CD4-positive, alpha-beta T cell treated with Interleukin-6 at 100 ng/mL for 8 hours (primary cell): Measurements from ENCODE around the gene SGMS1.
"Not testable (repeated sequence)": the region's sequence is repeated elsewhere in the genome, so short reads cannot be mapped to it uniquely, and the experiment has no call there.

Source experiments
- DNase-seq: peaks from one replicate; pipeline ENCODE4 v3.0.0-alpha.2; 2020; ENCODE audit warnings: mixed read lengths, low spot score

SGMS1 gene

DNA sequence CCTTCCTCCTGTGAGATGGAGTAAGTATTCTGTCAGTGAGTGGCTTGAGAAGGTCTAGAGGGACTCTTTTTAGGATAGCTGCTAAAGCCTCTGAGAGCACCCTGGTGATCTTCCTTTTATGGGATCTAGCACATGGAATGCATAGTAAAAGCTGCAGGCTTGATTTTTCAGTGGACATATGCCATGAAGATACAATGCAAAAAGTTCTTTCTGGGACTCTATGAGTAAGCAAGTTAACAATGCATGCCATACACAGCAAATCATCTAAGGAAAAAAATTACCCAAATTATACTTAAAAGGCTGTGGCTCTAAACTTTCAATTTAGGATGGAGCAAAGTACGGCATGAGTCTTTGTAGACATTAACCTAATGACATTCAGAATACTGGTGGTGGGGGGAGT lies 154.5 kb downstream of the SGMS1 start:
- no peak for DNase-seq

- DNase-seq: no peak
Observed at GRCh38 chr10:50467209-50467608, 156.5 kb downstream of the SGMS1 start.

- DNase-seq: no peak
Observed at GRCh38 chr10:50464004-50464409, 159.7 kb downstream of the SGMS1 start.

DNA sequence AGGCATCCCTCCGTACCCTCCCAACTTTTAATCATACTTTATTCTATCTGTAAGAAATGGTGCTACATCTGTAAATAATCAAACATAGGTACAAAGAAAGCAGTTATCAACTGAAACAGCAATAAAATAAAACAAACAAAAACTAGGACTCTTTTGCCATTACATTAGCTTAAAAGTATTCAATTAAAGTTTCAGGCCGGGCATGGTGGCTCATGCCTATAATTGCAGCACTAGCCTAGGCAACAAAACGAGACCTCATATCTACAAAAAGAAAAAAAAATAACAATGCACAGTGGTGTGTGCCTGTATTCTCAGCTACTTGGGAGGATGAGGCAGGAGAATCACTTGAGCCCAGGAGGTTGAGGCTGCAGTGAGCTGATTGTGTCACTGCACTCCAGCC lies 161.9 kb downstream of the SGMS1 start:
- DNase-seq: no peak

DNA sequence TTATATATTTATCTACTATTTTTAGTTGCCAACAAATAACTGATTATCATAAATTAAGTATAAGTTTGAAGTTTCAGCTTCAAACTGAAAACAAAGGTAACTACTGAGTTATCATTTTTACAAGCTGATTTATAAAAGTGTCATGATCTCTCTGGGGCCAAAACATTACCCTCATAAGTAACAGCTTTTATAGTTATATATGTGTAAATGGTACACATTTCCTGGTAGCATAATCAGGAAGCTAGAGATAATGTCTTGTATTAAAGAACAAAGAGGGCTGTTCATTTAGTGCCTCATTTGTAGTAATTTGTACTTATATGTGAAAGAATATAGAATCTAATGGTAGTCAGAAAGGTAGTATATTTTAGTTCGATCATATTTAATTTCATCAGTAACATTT lies 162.6 kb downstream of the SGMS1 start:
- DNase-seq: no peak

DNA sequence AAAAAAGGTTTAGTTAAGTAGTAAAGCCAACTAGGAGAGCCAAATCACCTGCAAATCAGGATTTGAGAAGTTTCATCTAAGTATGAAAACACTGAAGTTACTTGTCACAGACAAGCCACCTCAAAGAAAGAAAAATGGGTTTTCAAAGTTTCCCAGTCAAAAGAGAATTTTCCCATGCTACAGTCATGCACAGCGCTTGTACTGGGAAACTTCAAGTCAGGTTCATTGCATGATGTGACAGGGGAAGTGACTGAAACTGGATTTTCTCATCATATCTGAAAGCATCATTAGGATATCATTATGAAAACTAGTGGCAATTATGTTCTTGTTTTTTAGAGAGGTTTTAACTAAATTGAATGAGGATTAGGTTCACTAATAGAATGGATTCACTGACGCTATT lies 167.0 kb downstream of the SGMS1 start:
- DNase-seq: no peak

- DNase-seq: no peak
Observed at GRCh38 chr10:50453940-50454339, 169.8 kb downstream of the SGMS1 start.

DNA sequence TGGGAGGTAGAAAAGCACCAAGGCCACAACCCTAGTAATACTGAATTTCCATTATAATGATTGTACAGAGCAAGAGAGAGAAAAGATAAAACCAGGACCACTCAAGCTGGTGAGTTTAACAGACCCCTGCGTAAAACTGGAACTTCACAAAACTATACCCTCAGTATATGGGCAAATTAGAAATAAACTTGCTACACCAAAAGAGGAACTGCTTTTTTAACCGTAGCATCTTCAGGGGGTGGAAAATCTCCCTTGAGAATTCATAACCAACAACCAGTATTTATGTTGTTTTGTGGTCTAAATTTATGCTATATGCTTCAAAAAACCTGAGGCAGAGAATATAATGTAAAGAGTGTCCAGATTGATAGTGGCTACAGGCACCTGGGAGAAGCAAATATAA lies 171.2 kb downstream of the SGMS1 start:
- DNase-seq: no peak

DNA sequence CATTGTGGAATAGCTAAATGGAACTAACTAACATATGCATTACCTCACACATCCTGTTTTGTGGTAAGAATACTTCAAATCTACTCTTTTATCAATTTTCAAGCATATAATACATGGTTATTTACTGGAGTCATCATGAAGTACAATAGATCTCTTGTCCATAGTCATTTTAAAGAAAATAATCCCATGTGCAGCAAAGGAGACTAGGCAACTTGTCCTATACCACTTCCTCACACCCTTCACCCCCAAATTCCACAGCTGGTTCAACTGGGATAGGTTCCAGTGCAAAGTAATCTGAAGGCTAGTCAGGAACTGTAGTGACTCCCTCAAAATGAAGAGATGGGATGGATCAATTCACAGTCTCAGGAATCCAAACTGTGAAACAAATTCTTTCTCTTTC lies 176.1 kb downstream of the SGMS1 start:
- DNase-seq: no peak

GRCh38 chr10:50445777-50446176 lies 178.0 kb downstream of the SGMS1 start:
- DNase-seq: not testable (repeated sequence)

- no peak for DNase-seq
Observed at GRCh38 chr10:50440489-50440888, 183.3 kb downstream of the SGMS1 start.

- no peak for DNase-seq
Observed at GRCh38 chr10:50439806-50440205, 183.9 kb downstream of the SGMS1 start.

- no peak for DNase-seq
Observed at GRCh38 chr10:50439187-50439586, 184.6 kb downstream of the SGMS1 start.

DNA sequence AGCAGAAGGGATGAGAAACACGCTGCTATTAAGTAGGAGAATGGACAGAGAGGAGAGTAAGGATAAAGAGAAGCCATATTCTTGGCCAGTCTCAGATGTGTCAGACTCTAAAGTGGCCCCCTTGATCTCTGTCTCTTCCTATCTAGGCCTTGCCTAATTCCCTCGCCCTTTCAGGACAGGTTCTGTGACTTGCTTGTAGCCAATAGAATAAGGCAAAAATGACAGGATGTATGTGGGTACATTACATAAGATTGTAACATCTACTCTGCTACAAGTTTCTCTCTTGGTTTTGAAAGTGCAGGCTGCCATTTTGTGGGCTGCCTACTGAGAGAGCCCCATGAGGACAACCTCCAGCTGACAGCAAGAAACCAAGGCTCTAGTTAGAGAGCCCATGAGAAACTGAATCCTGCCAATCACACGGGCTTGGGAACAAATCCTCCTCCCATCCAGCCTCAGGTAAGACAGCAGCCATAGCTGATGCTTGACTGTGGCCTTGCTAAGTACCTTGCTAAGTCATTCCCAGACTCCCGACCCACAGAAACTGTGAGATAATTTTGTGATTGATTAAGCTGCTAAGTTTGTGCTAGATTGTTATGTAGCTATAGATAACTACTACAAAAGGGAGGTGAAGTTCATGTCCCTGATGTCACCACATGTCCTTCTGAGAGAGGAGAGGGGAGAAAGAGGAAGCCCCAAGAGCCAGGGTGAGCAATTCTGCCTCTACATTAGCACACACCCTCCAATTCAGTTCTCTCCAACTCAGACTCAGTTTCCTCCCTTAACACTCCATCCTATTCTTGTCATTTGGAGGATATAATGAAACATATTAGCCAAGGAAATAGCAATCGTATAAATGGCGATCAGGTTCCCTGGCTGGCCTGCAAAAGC lies 185.5 kb downstream of the SGMS1 start:
- DNase-seq: no peak

GRCh38 chr10:50437248-50437647 lies 186.5 kb downstream of the SGMS1 start:
- DNase-seq: no peak

DNA sequence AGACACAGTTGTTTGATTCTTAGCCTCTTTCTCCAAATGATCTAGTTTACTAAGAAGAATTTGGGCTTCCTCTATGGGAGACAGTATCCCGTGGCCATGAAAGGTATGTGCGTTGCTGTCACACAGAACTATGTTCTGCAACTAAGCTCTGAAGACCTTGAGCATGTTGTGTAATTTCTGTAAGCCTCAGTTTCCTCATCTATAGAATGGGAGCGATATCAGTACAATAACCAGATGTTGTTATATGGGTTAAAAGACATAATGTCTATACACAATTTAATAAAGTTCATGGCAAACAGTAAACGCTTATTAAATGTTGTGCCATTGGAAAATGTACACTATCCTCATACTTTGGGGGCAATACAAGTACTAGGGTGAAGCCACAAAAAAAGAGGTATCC lies 187.0 kb downstream of the SGMS1 start:
- no peak for DNase-seq

DNA sequence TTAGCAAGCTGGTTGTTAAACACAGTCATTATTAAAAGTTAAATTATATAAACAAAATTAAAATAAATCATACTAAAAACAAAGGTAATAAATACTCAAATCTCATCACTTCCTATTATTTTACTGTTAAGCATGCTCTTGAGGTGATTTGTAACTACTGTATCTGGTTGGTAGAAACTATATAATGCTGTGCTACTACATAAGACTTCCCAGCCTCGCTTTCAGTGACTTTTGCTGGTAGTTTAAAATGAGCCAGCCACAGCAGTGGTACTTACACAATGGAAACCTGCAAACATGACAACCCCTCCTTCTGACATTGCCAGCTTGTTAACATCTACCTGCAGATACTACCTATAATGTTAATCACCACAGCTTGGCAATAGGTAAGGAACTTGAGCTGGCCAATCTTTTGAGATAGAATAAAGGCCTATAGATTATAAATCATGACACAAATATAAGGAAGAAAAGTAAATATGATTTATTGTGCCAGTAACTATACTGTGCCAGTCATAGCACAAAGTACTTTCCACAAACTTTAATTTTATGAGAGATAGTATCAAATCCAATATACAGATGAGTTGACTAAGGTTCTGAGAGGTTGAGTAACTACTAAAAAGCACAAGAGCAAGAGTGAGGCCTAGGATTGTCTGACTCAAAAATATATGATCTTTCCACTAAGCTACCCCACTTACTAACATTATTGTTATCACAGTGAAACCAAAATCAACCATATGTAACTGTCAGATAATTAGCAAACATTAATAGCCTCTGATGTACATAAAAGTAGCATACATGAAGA lies 191.3 kb downstream of the SGMS1 start:
- DNase-seq: no peak

DNA sequence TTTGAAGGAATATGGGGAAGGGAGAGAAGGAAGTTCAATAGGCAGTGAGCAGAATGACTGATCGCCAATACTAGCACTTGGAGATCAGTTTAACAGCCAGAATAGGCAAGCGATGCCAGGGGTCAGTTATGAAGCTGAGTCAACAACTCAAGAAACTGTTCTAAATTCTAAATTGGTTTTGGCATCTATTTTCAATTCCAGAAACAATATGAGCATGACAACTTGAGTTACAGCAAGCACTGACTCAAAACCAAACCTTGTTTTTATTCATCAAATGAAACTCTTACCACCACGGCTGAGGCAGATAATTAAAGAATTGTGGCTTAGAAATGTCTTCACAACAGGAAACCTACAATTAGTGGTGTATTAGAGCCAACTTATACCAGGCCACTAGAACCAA lies 192.0 kb downstream of the SGMS1 start:
- peak; percentile 7 for DNase-seq

DNA sequence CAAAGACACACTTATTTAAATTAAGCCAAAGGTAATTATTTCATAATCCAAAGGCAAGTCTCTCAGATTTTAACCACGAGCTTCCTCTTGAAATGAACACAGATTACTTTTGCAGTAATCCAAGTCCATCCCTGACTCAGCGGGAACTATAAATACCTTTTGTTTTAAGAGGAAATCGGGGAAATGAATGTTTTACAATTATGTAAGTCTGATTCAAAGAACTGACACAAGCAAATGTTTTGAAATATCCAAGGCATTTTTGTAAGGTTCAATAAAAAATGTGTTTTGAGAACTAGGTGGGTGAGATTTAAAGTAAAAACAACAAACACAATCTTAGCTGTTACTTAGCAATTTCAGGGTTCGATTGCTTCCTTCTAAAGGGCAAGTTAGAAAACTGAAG lies 192.6 kb downstream of the SGMS1 start:
- no peak for DNase-seq

GRCh38 chr10:50426485-50426884 lies 197.3 kb downstream of the SGMS1 start:
- no peak for DNase-seq

DNA sequence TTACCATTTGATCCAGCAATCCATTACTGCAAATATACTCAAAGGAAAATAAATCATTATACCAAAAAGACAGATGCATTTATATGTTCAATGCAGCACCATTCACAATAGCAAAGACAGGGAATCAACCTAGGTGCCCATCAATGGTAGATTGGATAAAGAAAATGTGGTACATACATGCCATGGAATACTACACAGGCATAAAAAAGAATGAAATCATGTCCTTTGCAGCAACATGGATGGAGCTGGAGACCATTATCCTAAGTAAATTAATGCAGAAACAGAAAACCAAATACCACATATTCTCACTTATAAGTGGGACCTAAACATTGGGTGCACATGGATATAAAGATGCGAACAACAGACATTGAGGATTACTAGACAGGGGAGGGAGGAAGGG lies 198.5 kb downstream of the SGMS1 start:
- DNase-seq: not testable (repeated sequence)

- no peak for DNase-seq
Observed at GRCh38 chr10:50423448-50423847, 200.3 kb downstream of the SGMS1 start.

DNA sequence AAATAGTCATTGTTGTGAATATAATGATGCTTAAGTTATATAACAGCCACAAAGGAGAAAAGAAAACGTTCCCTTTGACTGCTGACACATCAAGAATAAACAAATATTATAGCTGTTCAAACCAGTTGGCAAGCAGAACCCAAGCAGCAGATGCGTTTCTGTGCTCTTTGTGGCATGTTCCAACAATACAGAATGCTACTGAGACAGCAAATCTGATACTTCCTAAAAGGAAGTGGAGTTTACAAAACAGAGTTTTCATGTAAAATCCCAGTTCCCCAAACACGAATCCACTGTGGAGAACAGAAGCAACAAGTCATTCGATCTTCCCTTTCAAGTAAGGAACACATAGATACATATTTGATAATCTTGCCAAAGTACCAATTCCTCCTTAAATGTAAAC lies 201.5 kb downstream of the SGMS1 start:
- DNase-seq: no peak
